Fibroblast of lung (primary cell): ENCODE data around the gene CFAP410.

ENCODE experiments used
- CTCF ChIP-seq, 2 donors: IDR thresholded peaks in 1 of 2; conservative IDR thresholded peaks in 1 of 2; 1 replicate in 1 of 2; 2 replicates in 1 of 2; pipeline ENCODE4 v1.5.1; 2011 to 2012; ENCODE audit warnings: low read length in 2 of 2, control low read depth in 1 of 2, inconsistent platforms in 1 of 2, low read depth in 1 of 2, mild to moderate bottlenecking in 1 of 2
- EZH2 ChIP-seq: IDR thresholded peaks from 2 replicates; pipeline ENCODE4 v1.5.1; 2012; ENCODE audit warnings: low read length, control low read depth, mild to moderate bottlenecking; ENCODE audit errors: missing control alignments

- no peak for TF ChIP-seq EZH2
- TF ChIP-seq CTCF (conservative IDR thresholded peaks at IDR 0.05 in 1 of 2, IDR thresholded peaks at IDR 0.05 in 1 of 2; ENCODE audit: low read depth in 1 of 2, low read length in 2 of 2) = no peak
Measured at GRCh38 chr21:44290327-44291077, 48.7 kb downstream of the CFAP410 start.
